Upper lobe of left lung (tissue), 6 donors: Measurements from ENCODE around the gene ZBED4. TPM values are rescaled to one million over a fixed set of nuclear protein-coding genes. Genes with fewer than 3 reads are reported as not detected.

Source experiments
- ATAC-seq, 2 donors: fragments of 200-7000 bp; cut with Tn5 transposase; one replicate each; pipeline ENCODE4 v1.9.1; 2022; ENCODE audit warnings: mild to moderate bottlenecking in 2 of 2, moderate library complexity in 2 of 2; ENCODE audit not compliant: low FRiP score in 2 of 2
- DNase-seq, 2 donors: peaks; one replicate each; pipeline ENCODE4 v3.0.0-alpha.2; 2019 to 2020
- H3K27ac ChIP-seq, 4 donors: fragments of 200-600 bp; sonication (generic); one replicate each; pipeline ENCODE4 v1.5.1; 2016 to 2019
- H3K27me3 ChIP-seq, 4 donors: fragments of 200-600 bp; sonication (generic); one replicate each; pipeline ENCODE4 v1.5.1; 2017 to 2019
- H3K36me3 ChIP-seq, 4 donors: fragments of 200-600 bp; sonication (generic); one replicate each; pipeline ENCODE4 v1.5.1; 2016 to 2019
- H3K4me1 ChIP-seq, 4 donors: fragments of 200-600 bp; sonication (generic); one replicate each; pipeline ENCODE4 v1.5.1; 2018 to 2019
- H3K4me3 ChIP-seq, 4 donors: fragments of 200-600 bp; sonication (generic); one replicate each; pipeline ENCODE4 v1.5.1; 2017 to 2019; ENCODE audit warnings: mild to moderate bottlenecking in 2 of 4, moderate library complexity in 1 of 4
- H3K9me3 ChIP-seq, 4 donors: fragments of 200-600 bp; sonication (generic); one replicate each; pipeline ENCODE4 v1.5.1; 2018 to 2019
- CTCF ChIP-seq, 6 experiments: fragments of 450-650 bp in 4 of 6; fragments of 200-600 bp in 2 of 6; sonication (generic) in 2 of 6; IDR thresholded peaks; one replicate each; pipeline ENCODE4 v1.5.1; 2016 to 2019; ENCODE audit warnings: antibody characterized with exemption in 6 of 6
- EP300 ChIP-seq, 4 donors: sonication (generic); formaldehyde crosslinking; IDR thresholded peaks; one replicate each; pipeline ENCODE4 v1.5.1; 2017; ENCODE audit warnings: antibody characterized with exemption in 4 of 4, control low read depth in 2 of 4
- POLR2A ChIP-seq, 4 donors: fragments of 450-650 bp; IDR thresholded peaks; one replicate each; pipeline ENCODE4 v1.5.1; 2016 to 2017; ENCODE audit warnings: antibody characterized with exemption in 4 of 4, mild to moderate bottlenecking in 2 of 4
- POLR2AphosphoS5 ChIP-seq, 2 donors: sonication (generic); formaldehyde crosslinking; IDR thresholded peaks; one replicate each; pipeline ENCODE4 v1.5.1; 2017; ENCODE audit warnings: antibody characterized with exemption in 2 of 2
- WGBS, 2 donors: methylation state at CpG; one replicate each; pipeline ENCODE4 v1.1.5; 2017 to 2018; 5-methylcytosine and 5-hydroxymethylcytosine counted together
- total RNA-seq, 6 donors: library from RNA; depleted of rRNA in 4 of 6; stranded (reverse); fragments of >200 nt in 4 of 6; gene quantifications; one replicate each; pipeline versions ENCODE4 v1.1.0 to v1.2.1, GENCODE V29; 2016 to 2021
- donor health status: DM: no; HTN: no; CAD: no; lungs with moderate emphysema.
- donor health status: DM: no; HTN: yes; CAD: no; lungs with severe emphysema.

The ZBED4 gene
- total RNA-seq, 6 donors from 2014 or later, result 10.8 to 19.9 (median 15.5) TPM

- Histone ChIP-seq H3K4me3 (no peak overlapping the region), H3K27ac (no peak overlapping the region), H3K4me1 (no peaks in the 10 kb centered on the region), H3K9me3 (peaks cover 0 to 28% (median 4%) of the 10 kb centered on the region in 4 donors), H3K27me3 (no peaks in the 10 kb centered on the region), H3K36me3 (no peaks in the 10 kb centered on the region)
- DNase-seq (no peak), ATAC-seq (no peak)
- 83 to 90% methylated on average over 13 to 14 of the region's 14 CpGs for WGBS, 2 donors
- no peak for TF ChIP-seq POLR2AphosphoS5 (IDR thresholded peaks at IDR 0.05)
Measured at GRCh38 chr22:49869845-49870712, 16.4 kb downstream of the ZBED4 start.

GRCh38 chr22:49871482-49871881 lies 17.8 kb downstream of the ZBED4 start:
- no peak for DNase-seq
- H3K27me3 ChIP-seq, result no peaks in the 10 kb centered on the region

GRCh38 chr22:49872347-49872746 lies 18.7 kb downstream of the ZBED4 start:
- TF ChIP-seq EP300 (IDR thresholded peaks at IDR 0.05), result no peak
- TF ChIP-seq POLR2A (IDR thresholded peaks at IDR 0.05), result no peak
- no peak for TF ChIP-seq POLR2AphosphoS5 (IDR thresholded peaks at IDR 0.05)
- TF ChIP-seq CTCF (IDR thresholded peaks at IDR 0.05), result no peak
- no peak for ATAC-seq

More at GRCh38 chr22:49871482-49871881, 17.8 kb downstream of the ZBED4 start:
- no peak for TF ChIP-seq CTCF (IDR thresholded peaks at IDR 0.05)
- TF ChIP-seq EP300 (IDR thresholded peaks at IDR 0.05), result no peak
- TF ChIP-seq POLR2AphosphoS5 (IDR thresholded peaks at IDR 0.05), result no peak
- no peak for TF ChIP-seq POLR2A (IDR thresholded peaks at IDR 0.05)
- H3K9me3 ChIP-seq, result peaks cover 0 to 16% (median 3%) of the 10 kb centered on the region in 4 donors
- H3K27ac ChIP-seq, result no peak overlapping the region
- H3K36me3 ChIP-seq, result no peaks in the 10 kb centered on the region
- H3K4me1 ChIP-seq, result no peaks in the 10 kb centered on the region
- no peak overlapping the region for H3K4me3 ChIP-seq
- ATAC-seq, result no peak
- 95 to 98% methylated on average over 4 of the region's 4 CpGs for WGBS, 2 donors

GRCh38 chr22:49873228-49873940 lies 19.7 kb downstream of the ZBED4 start:
- TF ChIP-seq CTCF (IDR thresholded peaks at IDR 0.05) (no peak), POLR2A (IDR thresholded peaks at IDR 0.05) (no peak), POLR2AphosphoS5 (IDR thresholded peaks at IDR 0.05) (no peak), EP300 (IDR thresholded peaks at IDR 0.05) (no peak)
- no peak for ATAC-seq
- H3K4me3 ChIP-seq, result no peak overlapping the region
- no peak for DNase-seq
- no peaks in the 10 kb centered on the region for H3K4me1 ChIP-seq
- 89 to 93% methylated on average over 15 to 16 of the region's 16 CpGs for WGBS, 2 donors
- no peaks in the 10 kb centered on the region for H3K27me3 ChIP-seq
- H3K27ac ChIP-seq, result no peak overlapping the region
- H3K9me3 ChIP-seq, result peaks cover 0 to 10% (median 0%) of the 10 kb centered on the region in 4 donors
- H3K36me3 ChIP-seq, result no peaks in the 10 kb centered on the region

More at GRCh38 chr22:49872347-49872746, 18.7 kb downstream of the ZBED4 start:
- no peak for DNase-seq
- H3K27me3 ChIP-seq, result no peaks in the 10 kb centered on the region
- H3K4me1 ChIP-seq, result no peaks in the 10 kb centered on the region
- peaks cover 0 to 10% (median 0%) of the 10 kb centered on the region in 4 donors for H3K9me3 ChIP-seq
- no peak overlapping the region for H3K27ac ChIP-seq
- H3K4me3 ChIP-seq, result no peak overlapping the region
- 94 to 98% methylated on average over 7 of the region's 7 CpGs for WGBS, 2 donors
- no peaks in the 10 kb centered on the region for H3K36me3 ChIP-seq

- ATAC-seq (no peak), DNase-seq (no peak)
- no peak overlapping the region for H3K27ac ChIP-seq
- no peaks in the 10 kb centered on the region for H3K27me3 ChIP-seq
- H3K4me1 ChIP-seq, result no peaks in the 10 kb centered on the region
- WGBS, 2 donors, result 96 to 99% methylated on average over 7 of the region's 7 CpGs
- H3K36me3 ChIP-seq, result no peaks in the 10 kb centered on the region
- TF ChIP-seq POLR2AphosphoS5 (IDR thresholded peaks at IDR 0.05) (no peak), EP300 (IDR thresholded peaks at IDR 0.05) (no peak), POLR2A (IDR thresholded peaks at IDR 0.05) (no peak), CTCF (IDR thresholded peaks at IDR 0.05) (no peak)
- no peak overlapping the region for H3K4me3 ChIP-seq
- H3K9me3 ChIP-seq, result no peaks in the 10 kb centered on the region
Measured at GRCh38 chr22:49877642-49878041, 24.0 kb downstream of the ZBED4 start.
